Measurements from ENCODE around the gene NCAPD3.
A peak's percentile ranks its signal among the peaks of the same experiment; 100 is the strongest.

NCAPD3 gene

DNA sequence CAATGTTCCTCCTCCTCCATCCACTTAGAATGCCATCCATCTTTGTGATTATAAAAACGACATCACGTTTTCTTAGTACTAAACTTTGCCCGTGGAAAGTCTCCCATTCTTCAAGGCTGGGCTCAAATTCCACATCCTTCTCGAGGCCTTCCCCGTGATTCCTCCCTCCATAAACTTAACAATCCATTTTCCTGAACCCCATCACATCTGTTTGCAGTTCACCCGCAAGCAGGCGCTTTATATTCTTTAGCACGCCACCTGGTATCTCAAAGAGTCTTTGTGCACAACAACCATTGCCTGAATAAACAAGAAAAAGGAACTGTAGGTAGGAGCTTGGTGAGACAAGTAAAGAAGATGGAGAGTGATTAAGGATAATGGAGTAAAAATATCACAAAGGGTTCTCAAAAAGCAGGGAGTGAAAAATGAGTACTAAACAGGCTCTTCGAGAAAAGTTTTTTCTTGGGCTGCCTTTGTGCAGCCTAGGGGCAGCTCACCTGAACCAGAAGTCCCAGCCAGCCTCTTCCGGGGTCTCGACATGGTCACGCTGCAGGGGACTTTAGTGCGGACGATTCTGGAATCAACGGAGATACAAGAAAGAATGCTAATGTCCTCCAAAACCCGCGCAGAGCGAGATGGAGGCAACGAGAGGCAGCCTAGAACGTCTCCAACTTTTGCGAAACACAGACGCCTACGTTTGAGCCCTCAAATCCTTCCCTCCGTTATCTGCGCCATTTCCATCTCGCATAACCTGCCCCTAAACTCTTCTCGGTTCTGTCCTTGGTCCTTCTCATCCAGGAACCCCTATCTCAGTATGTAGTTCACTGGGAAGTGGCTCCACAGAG lies 28.8 kb upstream of the NCAPD3 start:
- Histone ChIP-seq H3K27ac (ENCODE audit: low read length) (peak overlapping the region; percentile 75), H3K9me3 (ENCODE audit: control insufficient read depth in 2 of 2, low read length in 2 of 2) (no peaks in the 10 kb centered on the region), H3K27me3 (ENCODE audit: control insufficient read depth in 1 of 2, insufficient read depth in 2 of 2, low read length in 2 of 2) (no peaks in the 10 kb centered on the region), H3K4me1 (ENCODE audit: control insufficient read depth, insufficient read depth, low read length) (peaks cover 6% of the 10 kb centered on the region), H3K36me3 (ENCODE audit: control insufficient read depth in 2 of 2, insufficient read depth in 2 of 2, low read length in 2 of 2) (peaks cover 35 to 36% of the 10 kb centered on the region in 2 donors), H3K4me3 (ENCODE audit: low read length in 2 of 2) (peak overlapping the region; percentile 89 to 99), H3K9ac (ENCODE audit: low read length in 2 of 2) (peak overlapping the region; percentile 60 to 83)

DNA sequence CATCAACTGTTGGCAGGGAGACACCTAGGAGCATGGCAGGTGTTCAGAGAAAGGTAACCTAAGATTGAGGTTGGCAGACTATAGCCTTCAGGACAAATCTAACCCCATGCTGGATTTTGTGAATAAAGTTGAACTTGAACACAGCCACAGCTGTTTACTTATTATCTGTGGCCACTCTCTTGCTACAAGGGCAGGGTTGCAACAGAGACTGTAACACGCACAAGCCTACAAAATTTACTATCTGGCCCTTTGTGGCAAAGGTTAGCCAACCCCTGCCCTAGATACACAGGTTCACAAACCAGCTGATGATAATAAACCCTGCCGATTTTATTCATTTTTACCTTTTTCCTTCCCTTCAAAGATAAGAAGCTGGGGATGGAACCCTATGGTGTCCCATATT lies 26.9 kb upstream of the NCAPD3 start:
- Histone ChIP-seq H3K9ac (ENCODE audit: low read length in 2 of 2) (no peak overlapping the region), H3K36me3 (ENCODE audit: control insufficient read depth in 2 of 2, insufficient read depth in 2 of 2, low read length in 2 of 2) (peaks cover 49% of the 10 kb centered on the region in 2 donors), H3K4me3 (ENCODE audit: low read length in 2 of 2) (no peak overlapping the region), H3K4me1 (ENCODE audit: control insufficient read depth, insufficient read depth, low read length) (peaks cover 6% of the 10 kb centered on the region), H3K27ac (ENCODE audit: low read length) (no peak overlapping the region), H3K27me3 (ENCODE audit: control insufficient read depth in 1 of 2, insufficient read depth in 2 of 2, low read length in 2 of 2) (no peaks in the 10 kb centered on the region), H3K9me3 (ENCODE audit: control insufficient read depth in 2 of 2, low read length in 2 of 2) (no peaks in the 10 kb centered on the region)

DNA sequence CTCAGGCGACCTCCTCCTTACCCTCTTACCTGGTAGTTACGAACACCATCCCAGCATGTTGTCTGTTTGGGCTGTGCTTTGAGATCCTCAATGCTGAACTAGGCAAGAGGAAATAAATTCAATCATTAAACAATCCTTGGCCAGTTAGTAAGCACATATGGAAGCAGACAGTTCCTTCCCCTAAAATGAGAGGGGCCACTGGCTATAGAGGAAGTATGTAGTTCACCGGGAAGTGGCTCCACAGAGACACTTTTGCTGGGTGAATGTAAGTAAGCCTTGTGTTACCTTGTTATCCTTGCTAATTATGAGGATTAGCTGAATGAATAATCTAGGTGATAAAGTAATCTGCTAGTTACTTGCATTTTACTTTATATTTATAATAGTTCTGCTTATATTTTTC lies 26.5 kb upstream of the NCAPD3 start:
- H3K27ac ChIP-seq (ENCODE audit: low read length): no peak overlapping the region
- H3K9ac ChIP-seq (ENCODE audit: low read length in 2 of 2): no peak overlapping the region
- no peaks in the 10 kb centered on the region for H3K27me3 ChIP-seq (ENCODE audit: control insufficient read depth in 1 of 2, insufficient read depth in 2 of 2, low read length in 2 of 2)
- peaks cover 6% of the 10 kb centered on the region for H3K4me1 ChIP-seq (ENCODE audit: control insufficient read depth, insufficient read depth, low read length)
- H3K9me3 ChIP-seq (ENCODE audit: control insufficient read depth in 2 of 2, low read length in 2 of 2): no peaks in the 10 kb centered on the region
- H3K4me3 ChIP-seq (ENCODE audit: low read length in 2 of 2): no peak overlapping the region
- peaks cover 52% of the 10 kb centered on the region in 2 donors for H3K36me3 ChIP-seq (ENCODE audit: control insufficient read depth in 2 of 2, insufficient read depth in 2 of 2, low read length in 2 of 2)

DNA sequence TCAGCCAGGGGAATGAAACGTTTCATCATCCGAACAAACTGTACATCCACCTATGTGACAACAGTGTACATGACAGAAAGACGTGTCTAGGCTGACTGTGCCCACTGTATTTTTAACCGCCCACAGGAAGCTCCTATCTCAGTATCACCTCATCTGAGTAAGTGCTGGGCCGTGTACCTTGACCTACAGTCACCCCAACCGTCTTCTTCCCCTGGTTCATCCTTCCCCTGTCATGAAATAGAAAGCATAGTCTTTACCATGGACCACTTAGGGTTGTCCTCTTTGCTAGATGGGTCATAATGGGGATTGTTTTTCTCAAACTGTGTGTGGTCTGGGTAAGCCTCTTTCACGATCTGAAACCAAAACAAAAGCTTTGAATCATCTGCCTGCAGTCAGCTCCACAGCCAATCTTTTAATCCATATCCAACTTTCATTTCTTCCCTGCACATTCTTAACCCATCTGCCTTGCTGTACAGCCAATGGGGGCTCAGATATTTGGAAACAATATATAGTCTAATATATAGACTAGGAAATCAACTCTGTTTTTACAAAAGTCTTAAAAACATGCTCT lies 25.2 kb upstream of the NCAPD3 start:
- peaks cover 6% of the 10 kb centered on the region for H3K4me1 ChIP-seq (ENCODE audit: control insufficient read depth, insufficient read depth, low read length)
- H3K9me3 ChIP-seq (ENCODE audit: control insufficient read depth in 2 of 2, low read length in 2 of 2): no peaks in the 10 kb centered on the region
- no peak overlapping the region for H3K4me3 ChIP-seq (ENCODE audit: low read length in 2 of 2)
- no peak overlapping the region for H3K9ac ChIP-seq (ENCODE audit: low read length in 2 of 2)
- H3K36me3 ChIP-seq (ENCODE audit: control insufficient read depth in 2 of 2, insufficient read depth in 2 of 2, low read length in 2 of 2): peaks cover 57 to 64% of the 10 kb centered on the region in 2 donors
- no peaks in the 10 kb centered on the region for H3K27me3 ChIP-seq (ENCODE audit: control insufficient read depth in 1 of 2, insufficient read depth in 2 of 2, low read length in 2 of 2)
- no peak overlapping the region for H3K27ac ChIP-seq (ENCODE audit: low read length)

DNA sequence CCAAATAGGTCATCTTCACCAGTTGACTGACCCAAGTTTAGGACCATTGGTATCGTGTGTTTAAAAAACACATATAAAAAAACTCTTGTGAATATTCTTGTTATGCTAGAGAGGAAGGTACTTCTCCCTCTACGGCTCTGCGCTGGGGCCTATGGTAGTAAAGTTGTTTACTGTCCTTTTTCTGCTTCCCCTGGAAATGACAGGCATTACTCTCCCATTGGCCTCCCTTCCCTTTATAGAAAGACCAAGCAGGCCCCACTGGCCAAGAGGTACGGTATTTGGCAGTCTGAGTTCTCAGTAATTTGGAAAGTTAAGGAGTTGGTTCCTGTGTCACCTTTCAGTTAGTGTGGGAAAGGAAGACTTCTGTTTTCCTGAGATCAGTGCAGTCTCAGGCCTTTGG lies 22.9 kb upstream of the NCAPD3 start:
- Histone ChIP-seq H3K27ac (ENCODE audit: low read length) (no peak overlapping the region), H3K9me3 (ENCODE audit: control insufficient read depth in 2 of 2, low read length in 2 of 2) (no peaks in the 10 kb centered on the region), H3K27me3 (ENCODE audit: control insufficient read depth in 1 of 2, insufficient read depth in 2 of 2, low read length in 2 of 2) (no peaks in the 10 kb centered on the region), H3K9ac (ENCODE audit: low read length in 2 of 2) (no peak overlapping the region), H3K4me1 (ENCODE audit: control insufficient read depth, insufficient read depth, low read length) (peaks cover 1% of the 10 kb centered on the region), H3K4me3 (ENCODE audit: low read length in 2 of 2) (no peak overlapping the region), H3K36me3 (ENCODE audit: control insufficient read depth in 2 of 2, insufficient read depth in 2 of 2, low read length in 2 of 2) (peaks cover 76 to 84% of the 10 kb centered on the region in 2 donors)

DNA sequence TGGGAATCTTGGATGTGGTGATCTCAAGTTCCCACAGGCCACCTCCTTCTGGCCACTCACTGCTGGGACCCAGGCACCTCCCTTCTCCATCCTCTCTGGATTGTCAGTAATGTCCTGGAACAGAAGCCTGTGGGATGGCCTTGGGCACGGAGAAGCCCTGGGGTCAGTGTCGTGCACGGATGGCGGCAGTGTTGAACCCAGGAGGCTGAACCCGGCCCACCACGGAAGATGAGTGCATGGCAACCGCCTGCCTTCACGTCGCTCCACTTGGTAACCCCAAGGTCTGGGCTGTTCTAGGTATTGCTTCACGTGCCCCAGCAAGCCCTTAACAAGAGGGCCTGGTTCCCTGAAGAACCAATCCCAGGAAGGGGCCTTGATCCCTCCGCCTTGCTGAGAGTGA lies 22.3 kb upstream of the NCAPD3 start:
- H3K36me3 ChIP-seq (ENCODE audit: control insufficient read depth in 2 of 2, insufficient read depth in 2 of 2, low read length in 2 of 2): peaks cover 78 to 87% of the 10 kb centered on the region in 2 donors
- no peak overlapping the region for H3K9ac ChIP-seq (ENCODE audit: low read length in 2 of 2)
- no peak overlapping the region for H3K27ac ChIP-seq (ENCODE audit: low read length)
- H3K9me3 ChIP-seq (ENCODE audit: control insufficient read depth in 2 of 2, low read length in 2 of 2): no peaks in the 10 kb centered on the region
- no peak overlapping the region for H3K4me3 ChIP-seq (ENCODE audit: low read length in 2 of 2)
- H3K27me3 ChIP-seq (ENCODE audit: control insufficient read depth in 1 of 2, insufficient read depth in 2 of 2, low read length in 2 of 2): no peaks in the 10 kb centered on the region
- no peaks in the 10 kb centered on the region for H3K4me1 ChIP-seq (ENCODE audit: control insufficient read depth, insufficient read depth, low read length)

DNA sequence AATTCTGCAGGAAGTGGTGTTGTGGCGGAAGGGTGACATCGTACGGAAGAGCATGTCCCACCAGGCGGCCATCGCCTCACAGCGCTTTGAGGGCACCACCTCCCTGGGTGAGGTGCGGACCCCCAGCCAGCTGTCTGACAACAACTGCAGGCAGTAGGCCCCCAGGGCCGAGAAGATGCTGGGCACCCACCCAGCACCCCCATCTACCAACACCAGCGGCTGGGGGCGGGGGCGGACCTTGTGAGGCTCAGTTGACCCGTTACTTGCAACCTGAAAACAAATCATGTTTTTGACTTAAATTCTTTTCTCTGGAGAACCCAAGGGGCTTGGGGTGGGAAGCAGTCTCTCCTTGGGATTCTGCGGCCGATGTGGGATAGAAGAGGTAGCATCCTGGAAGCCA lies 21.7 kb upstream of the NCAPD3 start:
- H3K9me3 ChIP-seq (ENCODE audit: control insufficient read depth in 2 of 2, low read length in 2 of 2): no peaks in the 10 kb centered on the region
- H3K27ac ChIP-seq (ENCODE audit: low read length): no peak overlapping the region
- H3K4me3 ChIP-seq (ENCODE audit: low read length in 2 of 2): no peak overlapping the region
- peaks cover 74 to 85% of the 10 kb centered on the region in 2 donors for H3K36me3 ChIP-seq (ENCODE audit: control insufficient read depth in 2 of 2, insufficient read depth in 2 of 2, low read length in 2 of 2)
- H3K4me1 ChIP-seq (ENCODE audit: control insufficient read depth, insufficient read depth, low read length): no peaks in the 10 kb centered on the region
- H3K9ac ChIP-seq (ENCODE audit: low read length in 2 of 2): no peak overlapping the region
- no peaks in the 10 kb centered on the region for H3K27me3 ChIP-seq (ENCODE audit: control insufficient read depth in 1 of 2, insufficient read depth in 2 of 2, low read length in 2 of 2)

DNA sequence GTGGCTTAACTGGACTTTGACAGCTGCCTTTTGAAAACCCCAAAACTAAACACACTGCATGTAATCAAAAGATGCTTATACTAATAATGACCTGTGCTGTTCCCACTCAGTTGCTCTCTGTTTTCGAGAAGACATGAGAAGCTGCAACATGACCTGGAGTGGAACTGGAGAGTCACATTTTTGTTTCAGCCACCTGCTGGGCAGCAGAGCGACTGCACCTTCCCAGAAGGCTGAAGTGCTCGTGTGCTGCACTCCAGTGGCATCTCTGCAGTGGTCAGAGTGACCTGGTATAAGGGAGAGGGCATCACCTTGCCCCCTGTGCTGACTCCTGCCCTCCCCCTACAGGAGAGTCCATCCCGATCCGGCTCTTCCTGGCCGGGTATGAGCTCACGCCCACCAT lies 20.8 kb upstream of the NCAPD3 start:
- H3K27me3 ChIP-seq (ENCODE audit: control insufficient read depth in 1 of 2, insufficient read depth in 2 of 2, low read length in 2 of 2): no peaks in the 10 kb centered on the region
- peaks cover 74 to 84% of the 10 kb centered on the region in 2 donors for H3K36me3 ChIP-seq (ENCODE audit: control insufficient read depth in 2 of 2, insufficient read depth in 2 of 2, low read length in 2 of 2)
- H3K9me3 ChIP-seq (ENCODE audit: control insufficient read depth in 2 of 2, low read length in 2 of 2): no peaks in the 10 kb centered on the region
- no peaks in the 10 kb centered on the region for H3K4me1 ChIP-seq (ENCODE audit: control insufficient read depth, insufficient read depth, low read length)
- no peak overlapping the region for H3K9ac ChIP-seq (ENCODE audit: low read length in 2 of 2)
- H3K4me3 ChIP-seq (ENCODE audit: low read length in 2 of 2): no peak overlapping the region
- H3K27ac ChIP-seq (ENCODE audit: low read length): no peak overlapping the region

DNA sequence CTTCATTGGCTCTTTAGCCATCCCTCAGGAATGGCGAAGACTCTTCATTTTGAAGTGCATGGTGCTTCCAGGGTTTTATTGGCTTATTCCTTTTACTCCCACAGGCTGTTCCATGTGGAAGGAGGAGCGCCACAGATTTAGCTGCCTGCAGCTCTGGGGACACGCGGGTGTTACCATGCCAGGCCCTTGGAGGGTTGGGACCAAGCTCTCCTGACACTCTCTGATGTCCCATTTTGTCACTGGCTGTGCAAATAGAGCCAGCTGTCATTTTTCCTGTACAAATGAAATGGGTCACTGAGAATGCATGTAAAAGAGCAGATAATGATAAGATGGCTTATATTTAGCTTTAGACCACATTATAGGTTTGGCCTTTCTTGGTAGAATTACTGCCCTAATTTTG lies 20.1 kb upstream of the NCAPD3 start:
- no peak overlapping the region for H3K9ac ChIP-seq (ENCODE audit: low read length in 2 of 2)
- H3K4me3 ChIP-seq (ENCODE audit: low read length in 2 of 2): no peak overlapping the region
- no peaks in the 10 kb centered on the region for H3K9me3 ChIP-seq (ENCODE audit: control insufficient read depth in 2 of 2, low read length in 2 of 2)
- H3K4me1 ChIP-seq (ENCODE audit: control insufficient read depth, insufficient read depth, low read length): no peaks in the 10 kb centered on the region
- H3K27me3 ChIP-seq (ENCODE audit: control insufficient read depth in 1 of 2, insufficient read depth in 2 of 2, low read length in 2 of 2): no peaks in the 10 kb centered on the region
- H3K27ac ChIP-seq (ENCODE audit: low read length): no peak overlapping the region
- peaks cover 76 to 84% of the 10 kb centered on the region in 2 donors for H3K36me3 ChIP-seq (ENCODE audit: control insufficient read depth in 2 of 2, insufficient read depth in 2 of 2, low read length in 2 of 2)

DNA sequence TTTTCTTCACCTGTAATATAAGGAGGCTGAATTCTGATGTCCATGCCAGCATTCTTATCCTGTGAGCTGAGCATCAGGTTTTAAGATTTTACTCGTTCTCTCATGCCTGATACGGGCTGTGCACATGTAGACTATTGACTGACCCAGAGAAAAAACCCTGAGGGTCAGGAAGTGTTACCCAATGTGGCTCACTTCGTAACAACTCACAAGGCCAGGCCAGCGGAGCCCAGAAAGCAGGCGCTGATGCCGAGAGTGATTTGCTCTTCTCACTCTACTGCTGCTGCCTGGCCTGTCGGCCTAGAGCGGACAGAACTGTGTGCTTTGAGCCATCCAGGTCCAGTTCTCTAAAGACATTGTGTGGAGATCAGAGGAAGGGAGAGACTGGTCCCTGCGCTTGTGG lies 18.6 kb upstream of the NCAPD3 start:
- Histone ChIP-seq H3K9me3 (ENCODE audit: control insufficient read depth in 2 of 2, low read length in 2 of 2) (no peaks in the 10 kb centered on the region), H3K4me1 (ENCODE audit: control insufficient read depth, insufficient read depth, low read length) (no peaks in the 10 kb centered on the region), H3K36me3 (ENCODE audit: control insufficient read depth in 2 of 2, insufficient read depth in 2 of 2, low read length in 2 of 2) (peaks cover 61 to 77% of the 10 kb centered on the region in 2 donors), H3K27me3 (ENCODE audit: control insufficient read depth in 1 of 2, insufficient read depth in 2 of 2, low read length in 2 of 2) (no peaks in the 10 kb centered on the region), H3K27ac (ENCODE audit: low read length) (no peak overlapping the region), H3K4me3 (ENCODE audit: low read length in 2 of 2) (no peak overlapping the region), H3K9ac (ENCODE audit: low read length in 2 of 2) (no peak overlapping the region)

DNA sequence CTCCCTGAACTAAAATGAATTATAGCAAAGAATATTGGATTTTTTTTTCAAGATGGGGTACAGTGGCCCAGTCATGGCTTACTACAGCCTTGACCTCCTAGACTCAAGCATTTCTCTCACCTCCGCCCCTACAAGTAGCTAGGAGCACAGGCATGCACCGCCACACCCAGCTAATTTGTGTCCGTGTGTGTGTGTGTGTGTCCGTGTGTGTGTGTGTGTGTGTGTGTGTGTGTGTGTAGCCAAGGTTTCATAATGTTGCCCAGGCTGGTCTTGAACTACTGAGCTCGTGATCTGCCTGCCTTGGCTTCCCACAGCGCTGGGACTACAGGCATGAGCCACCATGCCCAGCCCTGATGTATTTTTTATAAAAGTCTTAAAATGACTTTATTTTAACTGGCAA lies 16.8 kb upstream of the NCAPD3 start:
- Histone ChIP-seq H3K27ac (ENCODE audit: low read length) (no peak overlapping the region), H3K27me3 (ENCODE audit: control insufficient read depth in 1 of 2, insufficient read depth in 2 of 2, low read length in 2 of 2) (no peaks in the 10 kb centered on the region), H3K4me3 (ENCODE audit: low read length in 2 of 2) (no peak overlapping the region), H3K36me3 (ENCODE audit: control insufficient read depth in 2 of 2, insufficient read depth in 2 of 2, low read length in 2 of 2) (peaks cover 53 to 66% of the 10 kb centered on the region in 2 donors), H3K4me1 (ENCODE audit: control insufficient read depth, insufficient read depth, low read length) (no peaks in the 10 kb centered on the region), H3K9ac (ENCODE audit: low read length in 2 of 2) (no peak overlapping the region), H3K9me3 (ENCODE audit: control insufficient read depth in 2 of 2, low read length in 2 of 2) (no peaks in the 10 kb centered on the region)

Measured in stomach smooth muscle (tissue), 2 donors.